A549 (cell line): Measurements from ENCODE around the gene SNRPA. TPM values are rescaled to one million over a fixed set of nuclear protein-coding genes. Genes with fewer than 3 reads are reported as not detected.

Experiments used
- ATAC-seq, 2 experiments: fragments of 200-7000 bp in 1 of 2; fragments of >200 bp in 1 of 2; cut with Nextera tagmentation in 1 of 2; cut with Tn5 transposase in 1 of 2; 3 replicates each; pipeline versions ENCODE4 v1.8.0 to v1.9.1; 2018 to 2020; ENCODE audit warnings: mild to moderate bottlenecking in 1 of 2, moderate library complexity in 1 of 2
- CTCF ChIA-PET: fragments of 300-600 bp; sonication (Branson Sonifier 250); formaldehyde crosslinking; extraction: SDS; loops from one replicate; lab custom pipeline; 2021; ENCODE audit warnings: antibody characterized with exemption, inconsistent platforms; lab: Yijun Ruan, JAX
- POLR2A ChIA-PET: fragments of 350-600 bp; formaldehyde crosslinking; extraction: SDS; loops from one replicate; lab custom pipeline; 2021; ENCODE audit warnings: antibody characterized with exemption, inconsistent platforms; lab: Yijun Ruan, JAX
- DNase-seq, 2 experiments: peaks; one replicate each; pipeline versions ENCODE4 v3.0.0 to v3.0.0-alpha.2; 2011 to 2016; ENCODE audit warnings: low read depth in 1 of 2, low spot score in 1 of 2
- FAIRE-seq: peaks from 2 replicates; lab custom pipeline; 2011; peaks lifted over from hg19 to GRCh38; lab: Jason Lieb, UNC
- H3K27ac ChIP-seq, 2 experiments: fragments of >200 bp; sonication (Bioruptor Twin); formaldehyde crosslinking; 3 replicates each; pipeline ENCODE4 v1.5.1; 2016 to 2017
- H3K4me1 ChIP-seq: fragments of >200 bp; sonication (Bioruptor Twin); formaldehyde crosslinking; 3 replicates; pipeline ENCODE4 v1.6.1; 2016
- H3K4me2 ChIP-seq: fragments of >200 bp; sonication (Bioruptor Twin); formaldehyde crosslinking; 3 replicates; pipeline ENCODE4 v1.6.1; 2016
- H3K4me3 ChIP-seq: fragments of >200 bp; sonication (Bioruptor Twin); formaldehyde crosslinking; 3 replicates; pipeline ENCODE4 v1.5.1; 2016
- H3K9me3 ChIP-seq: fragments of >200 bp; sonication (Bioruptor Twin); formaldehyde crosslinking; 3 replicates; pipeline ENCODE4 v1.6.1; 2016
- ATOH8 ChIP-seq: fragments of 250-450 bp; sonication (Bioruptor Pico); IDR thresholded peaks from 2 replicates; pipeline ENCODE4 v1.5.0; 2020; ENCODE audit warnings: low read depth, mild to moderate bottlenecking, moderate library complexity
- BCL3 ChIP-seq: fragments of >200 bp; sonication (Bioruptor Twin); formaldehyde crosslinking; IDR thresholded peaks from 3 replicates; pipeline ENCODE4 v1.6.1; 2016
- CTCF ChIP-seq: fragments of >200 bp; sonication (Bioruptor Twin); formaldehyde crosslinking; IDR thresholded peaks from 3 replicates; pipeline ENCODE4 v1.5.1; 2016
- EHF ChIP-seq: fragments of 250-450 bp; sonication (Bioruptor Pico); IDR thresholded peaks from 2 replicates; pipeline ENCODE4 v1.5.0; 2020; ENCODE audit warnings: mild to moderate bottlenecking
- EHMT2 ChIP-seq: fragments of 200-600 bp; sonication (generic); IDR thresholded peaks from 2 replicates; pipeline ENCODE4 v1.6.1; 2016; ENCODE audit warnings: antibody characterized with exemption, low read depth, mild to moderate bottlenecking, moderate library complexity
- EP300 ChIP-seq, 2 experiments: fragments of >200 bp; sonication (Bioruptor Twin); formaldehyde crosslinking; IDR thresholded peaks; 2 replicates in 1 of 2; 3 replicates in 1 of 2; pipeline ENCODE4 v1.6.1; 2016 to 2017
- FOSB ChIP-seq: fragments of 250-450 bp; sonication (Bioruptor Pico); IDR thresholded peaks from 2 replicates; pipeline ENCODE4 v1.5.0; 2020; ENCODE audit warnings: mild to moderate bottlenecking, moderate library complexity
- GATA3 ChIP-seq: IDR thresholded peaks from 2 replicates; pipeline ENCODE4 v1.6.1; 2012; ENCODE audit warnings: borderline replicate concordance
- HES2 ChIP-seq: fragments of >200 bp; sonication (Bioruptor Twin); formaldehyde crosslinking; IDR thresholded peaks from 2 replicates; pipeline ENCODE4 v1.6.1; 2016
- HMGXB4 ChIP-seq: fragments of 250-450 bp; sonication (Bioruptor Pico); IDR thresholded peaks from 2 replicates; pipeline ENCODE4 v1.5.0; 2021; ENCODE audit warnings: mild to moderate bottlenecking, moderate library complexity, borderline replicate concordance
- JUNB ChIP-seq: fragments of >200 bp; sonication (Bioruptor Twin); formaldehyde crosslinking; IDR thresholded peaks from 2 replicates; pipeline ENCODE4 v1.6.1; 2016
- KDM1A ChIP-seq: fragments of 200-600 bp; sonication (generic); IDR thresholded peaks from 2 replicates; pipeline ENCODE4 v1.6.1; 2016; ENCODE audit warnings: low read depth, mild to moderate bottlenecking
- KDM5A ChIP-seq: fragments of 200-600 bp; sonication (generic); IDR thresholded peaks from 2 replicates; pipeline ENCODE4 v1.6.1; 2016; ENCODE audit warnings: antibody characterized with exemption, mild to moderate bottlenecking
- MAX ChIP-seq: IDR thresholded peaks from 2 replicates; pipeline ENCODE4 v1.6.1; 2012
- MYC ChIP-seq: IDR thresholded peaks from 2 replicates; pipeline ENCODE4 v1.6.1; 2012; ENCODE audit warnings: mild to moderate bottlenecking, inconsistent platforms, low read length, improper control_type of control experiment, borderline replicate concordance
- NFE2L2 ChIP-seq: fragments of 150-350 bp; conservative IDR thresholded peaks from 2 replicates; pipeline ENCODE4 v1.6.1; 2014; ENCODE audit warnings: low read length
- NPAS2 ChIP-seq: fragments of 250-450 bp; sonication (Bioruptor Pico); IDR thresholded peaks from 2 replicates; pipeline ENCODE4 v1.8.0; 2022; ENCODE audit warnings: mild to moderate bottlenecking, moderate library complexity, borderline replicate concordance
- NR3C1 ChIP-seq: fragments of >200 bp; sonication (Bioruptor Twin); formaldehyde crosslinking; IDR thresholded peaks from 3 replicates; pipeline ENCODE4 v1.6.1; 2017
- PBX3 ChIP-seq: IDR thresholded peaks from 2 replicates; pipeline ENCODE4 v1.6.1; 2012
- POLR2A ChIP-seq: IDR thresholded peaks from 2 replicates; pipeline ENCODE4 v1.6.1; 2012; ENCODE audit warnings: mild to moderate bottlenecking, low read length
- RAD21 ChIP-seq, 2 experiments: fragments of >200 bp in 1 of 2; sonication (Bioruptor Twin) in 1 of 2; formaldehyde crosslinking in 1 of 2; IDR thresholded peaks in 1 of 2; conservative IDR thresholded peaks in 1 of 2; 2 replicates in 1 of 2; 3 replicates in 1 of 2; pipeline ENCODE4 v1.6.1; 2012 to 2018; ENCODE audit warnings: inconsistent platforms in 1 of 2
- RCOR1 ChIP-seq: fragments of 150-350 bp; IDR thresholded peaks from 2 replicates; pipeline ENCODE4 v1.6.1; 2014; ENCODE audit warnings: antibody characterized with exemption, low read length, low read depth
- REST ChIP-seq: fragments of 200-600 bp; sonication (generic); IDR thresholded peaks from 2 replicates; pipeline ENCODE4 v1.6.1; 2016; ENCODE audit warnings: antibody characterized with exemption, mild to moderate bottlenecking, moderate library complexity
- SMC3 ChIP-seq: fragments of >200 bp; sonication (Bioruptor Twin); formaldehyde crosslinking; IDR thresholded peaks from 3 replicates; pipeline ENCODE4 v1.6.1; 2018; ENCODE audit warnings: inconsistent platforms
- SREBF2 ChIP-seq: fragments of 450-650 bp; IDR thresholded peaks from 2 replicates; pipeline ENCODE4 v1.6.1; 2014; ENCODE audit warnings: mild to moderate bottlenecking, moderate library complexity
- ZC3H11A ChIP-seq: fragments of 450-650 bp; IDR thresholded peaks from 2 replicates; pipeline ENCODE4 v1.6.1; 2014; ENCODE audit warnings: antibody characterized with exemption, mild to moderate bottlenecking
- ZFP36 ChIP-seq: fragments of 450-650 bp; IDR thresholded peaks from 2 replicates; pipeline ENCODE4 v1.6.1; 2014; ENCODE audit warnings: borderline replicate concordance; ENCODE audit not compliant: partially characterized antibody
- ZSCAN20 ChIP-seq: fragments of 250-450 bp; sonication (Bioruptor Pico); IDR thresholded peaks from 2 replicates; pipeline ENCODE4 v1.8.0; 2022; ENCODE audit warnings: mild to moderate bottlenecking, moderate library complexity
- WGBS: methylation state at CpG from one replicate; pipeline ENCODE4 v1.1.6; 2017; ENCODE audit errors: missing lambda C conversion rate; 5-methylcytosine and 5-hydroxymethylcytosine counted together
- polyA minus RNA-seq: library from RNA; depleted of rRNA, polyadenylated mRNA; stranded (reverse); fragments of >200 nt; gene quantifications from 2 replicates; pipeline ENCODE4 v1.2.3, GENCODE V29; 2011; rRNA and poly(A)+ RNA removed
- polyA plus RNA-seq, 4 experiments: library from polyadenylated mRNA; depleted of rRNA in 3 of 4; stranded (reverse); fragments of >200 nt; fragmentation: RNase III in 1 of 4; extraction: RNeasy Plus Mini Kit Qiagen cat#74134 plus additional on column Dnase treatment in 1 of 4; gene quantifications; 2 replicates in 3 of 4; 3 replicates in 1 of 4; pipeline ENCODE4 v1.2.3, GENCODE V29; 2011 to 2017

Gene SNRPA
- 235 and 236 TPM in 2 replicates for polyA plus RNA-seq (2011; rRNA removed)
- polyA plus RNA-seq (2012; cell fraction: cytosol; rRNA removed), result 265 and 288 TPM in 2 replicates
- 267 and 341 TPM in 2 replicates for polyA plus RNA-seq (2012; cell fraction: nucleus; rRNA removed)
- 141 to 155 TPM (median 143 TPM) in 3 replicates for polyA plus RNA-seq (2017; fragmentation: RNase III; extraction: RNeasy Plus Mini Kit Qiagen cat#74134 plus additional on column Dnase treatment)
- polyA minus RNA-seq, result 390 and 504 TPM in 2 replicates

GRCh38 chr19:40750874-40751537 lies at the start of gene SNRPA:
TSS of gene SNRPA (plus strand) at chr19:40751203. CDS start at chr19:40751409, 206 bp downstream.
- WGBS, result 2% methylated on average over 46 of the region's 46 CpGs
- Histone ChIP-seq H3K4me2 (peak within 1 kb of the TSS; percentile 92), H3K9me3 (no peaks in the 10 kb centered on the region), H3K27ac (peak within 1 kb of the TSS; percentile 91), H3K4me1 (peaks cover 51% of the 10 kb centered on the region), H3K4me3 (peak within 1 kb of the TSS; percentile 66)
- ChIA-PET CTCF (interaction anchor here (0.5 to 15.8 kb wide), 9 partner anchors 11 to 558 kb away, joined by 3 to 199 read pairs (median 5); partner anchors contain the start of genes EGLN2 and RAB4B), POLR2A (interaction anchor here (0.6 to 2.7 kb wide), 39 partner anchors 8 to 1109 kb away, joined by 3 to 94 read pairs (median 4); partner anchors contain the start of genes B9D2, BLVRB, COQ8B and EGLN2)
- peak; percentile 90 for FAIRE-seq
- DNase-seq, result peak; percentile 100
- ATAC-seq, result peak; percentile 89 to 90
- TF ChIP-seq REST, result peak; percentile 55
- TF ChIP-seq ZC3H11A, result no peak
- TF ChIP-seq MYC, result peak; percentile 97
- TF ChIP-seq SMC3, result no peak
- TF ChIP-seq PBX3, result no peak; the same call in 1 of the 2 replicates
- no peak; the same call in 1 of the 2 replicates for TF ChIP-seq GATA3
- peak; percentile 98 for TF ChIP-seq MAX
- no peak for TF ChIP-seq EP300 (IDR thresholded peaks at IDR 0.05)
- no peak for TF ChIP-seq RAD21 (conservative IDR thresholded peaks at IDR 0.05 in 1 of 2, IDR thresholded peaks at IDR 0.05 in 1 of 2)
- no peak for TF ChIP-seq FOSB (CRISPR knock-in tag)
- no peak for TF ChIP-seq CTCF
- no peak for TF ChIP-seq JUNB
- TF ChIP-seq NR3C1, result no peak
- TF ChIP-seq SREBF2, result no peak
- TF ChIP-seq BCL3, result peak; percentile 89; the same call in 2 of the 3 replicates
- TF ChIP-seq KDM1A, result no peak
- no peak for TF ChIP-seq ATOH8
- no peak; the same call in 1 of the 2 replicates for TF ChIP-seq HMGXB4 (CRISPR knock-in tag)
- TF ChIP-seq ZFP36, result no peak
- TF ChIP-seq EHF (CRISPR knock-in tag), result peak; percentile 78; the same call in 1 of the 2 replicates
- no peak for TF ChIP-seq EHMT2
- TF ChIP-seq HES2, result no peak
- no peak for TF ChIP-seq KDM5A
- TF ChIP-seq ZSCAN20, result no peak
- 0 out of 2 replicates have a peak, but pooled peaks have one; percentile 1 for TF ChIP-seq NFE2L2
- no peak for TF ChIP-seq NPAS2 (CRISPR knock-in tag)
- TF ChIP-seq RCOR1, result no peak
- peak; percentile 85 for TF ChIP-seq POLR2A
